H7 (cell line): ENCODE results near the gene NIFK. TPM values are rescaled to one million over a fixed set of nuclear protein-coding genes. Genes with fewer than 3 reads are reported as not detected.
"Not testable (repeated sequence)": the region's sequence is repeated elsewhere in the genome, so short reads cannot be mapped to it uniquely, and the experiment has no call there.

Experiments
- DNase-seq: peaks from one replicate; pipeline ENCODE4 v3.0.0; 2012
- H3K27me3 ChIP-seq: 2 replicates; pipeline ENCODE4 v1.6.0; 2011; ENCODE audit warnings: mild to moderate bottlenecking, low read length; ENCODE audit not compliant: control insufficient read depth, insufficient read depth
- H3K36me3 ChIP-seq: replicated peaks from 2 replicates; pipeline ENCODE4 v1.5.1; 2011; ENCODE audit warnings: low read length; ENCODE audit not compliant: control insufficient read depth, insufficient read depth
- H3K4me3 ChIP-seq: 2 replicates; pipeline ENCODE4 v1.5.1; 2011; ENCODE audit warnings: low read depth, mild to moderate bottlenecking, control low read depth, low read length, moderate library complexity; ENCODE audit not compliant: insufficient read depth
- total RNA-seq: library from RNA; depleted of rRNA; stranded (reverse); fragments of >200 nt; shearing (Covaris generic); gene quantifications from 2 replicates; pipeline ENCODE4 v1.2.3, GENCODE V29; 2014

NIFK gene
- total RNA-seq, 1 experiment from 2014 or later, result 84.7 TPM

- DNase-seq, result no peak
Measured at GRCh38 chr2:121754851-121755236, 18.2 kb upstream of the NIFK start.

DNA sequence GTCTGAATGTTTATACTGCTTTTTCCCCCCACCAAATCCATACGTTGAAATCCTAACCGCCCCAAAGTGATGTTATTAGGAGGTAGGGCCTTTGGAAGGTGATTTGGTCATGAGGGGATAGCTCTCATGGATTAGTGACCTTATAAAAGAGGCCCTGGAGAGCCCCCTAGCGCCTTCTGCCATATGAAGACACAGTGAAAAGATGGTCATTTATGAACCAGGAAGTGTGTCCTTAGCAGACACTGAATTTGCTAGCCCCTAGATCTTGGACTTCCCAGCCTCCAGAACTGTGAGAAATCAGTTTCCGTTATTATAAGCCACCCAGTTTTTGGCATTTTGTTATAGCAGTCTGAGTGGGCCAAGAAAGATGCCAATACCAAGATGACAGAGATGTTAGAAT is 11.5 kb upstream of the NIFK start:
- peak; percentile 47 for DNase-seq
- H3K4me3 ChIP-seq, result no peak overlapping the region
- no peaks in the 10 kb centered on the region for H3K36me3 ChIP-seq
- no peaks in the 10 kb centered on the region for H3K27me3 ChIP-seq

More at GRCh38 chr2:121754851-121755236, 18.2 kb upstream of the NIFK start:
- peaks cover 7% of the 10 kb centered on the region for H3K36me3 ChIP-seq
- peak overlapping the region; percentile 84 for H3K4me3 ChIP-seq
- H3K27me3 ChIP-seq, result no peaks in the 10 kb centered on the region

- no peaks in the 10 kb centered on the region for H3K36me3 ChIP-seq
- H3K4me3 ChIP-seq, result no peak overlapping the region
- DNase-seq, result no peak
- H3K27me3 ChIP-seq, result no peaks in the 10 kb centered on the region
Measured at GRCh38 chr2:121746071-121746578, 9.4 kb upstream of the NIFK start.

GRCh38 chr2:121741450-121741849 is 4.8 kb upstream of the NIFK start:
- no peak for DNase-seq

GRCh38 chr2:121740973-121741372 is 4.3 kb upstream of the NIFK start:
- Histone ChIP-seq H3K36me3 (no peaks in the 10 kb centered on the region), H3K4me3 (no peak overlapping the region), H3K27me3 (no peaks in the 10 kb centered on the region)
- no peak for DNase-seq

More at GRCh38 chr2:121741450-121741849, 4.8 kb upstream of the NIFK start:
- Histone ChIP-seq H3K27me3 (no peaks in the 10 kb centered on the region), H3K4me3 (no peak overlapping the region), H3K36me3 (no peaks in the 10 kb centered on the region)

DNA sequence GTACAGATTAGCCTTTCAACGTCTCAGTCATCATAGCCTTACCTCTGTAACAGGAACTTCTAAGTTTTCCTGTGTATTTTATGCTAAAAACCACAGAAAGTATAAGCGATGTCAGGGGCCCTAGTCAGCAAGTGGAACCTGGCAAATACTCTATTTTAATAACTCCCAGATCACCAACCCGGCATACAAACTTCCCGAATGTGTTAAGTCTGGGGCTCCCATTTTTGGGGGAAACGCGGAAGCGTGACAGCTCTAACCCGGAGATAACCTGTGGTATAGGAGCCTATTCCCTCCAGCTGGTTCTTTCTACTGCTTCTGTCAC is 574 bp downstream of the NIFK start:
- DNase-seq, result no peak
- no peaks in the 10 kb centered on the region for H3K27me3 ChIP-seq
- H3K4me3 ChIP-seq, result peak overlapping the region; percentile 93
- H3K36me3 ChIP-seq, result peaks cover 20% of the 10 kb centered on the region

GRCh38 chr2:121735518-121736074 is 1.1 kb downstream of the NIFK start:
- peaks cover 23% of the 10 kb centered on the region for H3K36me3 ChIP-seq
- H3K4me3 ChIP-seq, result peak overlapping the region; percentile 93
- no peaks in the 10 kb centered on the region for H3K27me3 ChIP-seq
- no peak for DNase-seq

GRCh38 chr2:121734544-121734943 is 2.1 kb downstream of the NIFK start:
- DNase-seq, H3K27me3 ChIP-seq, H3K4me3 ChIP-seq: not testable (repeated sequence)
- H3K36me3 ChIP-seq, result peaks cover 24% of the 10 kb centered on the region

- Histone ChIP-seq H3K36me3 (peaks cover 32% of the 10 kb centered on the region), H3K4me3 (no peak overlapping the region), H3K27me3 (no peaks in the 10 kb centered on the region)
Measured at GRCh38 chr2:121731366-121731765, 5.3 kb downstream of the NIFK start.

GRCh38 chr2:121727950-121728349 is 8.7 kb downstream of the NIFK start:
- no peak for DNase-seq
- Histone ChIP-seq H3K27me3 (no peaks in the 10 kb centered on the region), H3K4me3 (no peak overlapping the region), H3K36me3 (peaks cover 21% of the 10 kb centered on the region)

More at GRCh38 chr2:121731366-121731765, 5.3 kb downstream of the NIFK start:
- DNase-seq, result no peak

DNA sequence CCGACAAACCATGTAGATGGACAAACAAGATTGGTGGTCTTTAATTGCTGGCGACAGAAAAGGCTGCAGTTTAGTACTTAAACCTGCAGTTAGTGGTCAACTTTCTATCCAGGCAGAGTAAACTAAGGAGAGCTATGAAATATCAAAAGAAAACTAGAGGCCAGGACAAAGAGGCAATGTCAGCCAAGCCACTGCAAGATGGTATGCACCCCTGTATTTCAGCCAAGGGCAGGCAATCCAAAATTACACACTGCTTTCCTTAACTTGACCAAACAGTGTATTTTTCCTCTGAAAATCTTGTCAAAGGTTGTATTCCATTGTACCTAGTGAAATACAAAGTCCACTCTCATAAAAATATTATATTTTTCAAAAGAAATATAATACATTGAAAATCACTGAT is 9.3 kb downstream of the NIFK start:
- no peak overlapping the region for H3K4me3 ChIP-seq
- H3K27me3 ChIP-seq, result no peaks in the 10 kb centered on the region
- peaks cover 21% of the 10 kb centered on the region for H3K36me3 ChIP-seq
- no peak for DNase-seq

DNA sequence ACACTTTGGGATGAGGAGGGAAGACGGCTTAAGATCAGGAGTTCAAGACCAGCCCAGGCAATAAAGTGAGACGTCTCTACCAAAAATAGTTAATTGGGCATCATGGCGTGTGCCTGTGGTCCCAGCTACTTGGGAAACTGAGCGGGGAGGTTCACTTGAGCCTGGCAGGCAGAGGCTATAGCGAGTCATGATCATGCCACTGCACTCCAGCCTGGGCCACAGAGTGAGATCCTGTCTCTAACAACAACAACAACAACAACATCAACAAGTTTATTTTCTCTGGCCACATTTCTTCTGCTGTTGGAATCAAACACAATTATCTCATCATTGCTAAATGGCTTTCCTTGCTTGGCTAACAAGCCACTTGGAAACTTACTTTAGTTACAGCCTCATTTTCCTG is 13.4 kb downstream of the NIFK start:
- H3K4me3 ChIP-seq, result no peak overlapping the region
- peaks cover 5% of the 10 kb centered on the region; the same call in 1 of the 2 replicates for H3K36me3 ChIP-seq
- DNase-seq, result no peak
- H3K27me3 ChIP-seq, result no peaks in the 10 kb centered on the region

- no peak for DNase-seq
- Histone ChIP-seq H3K36me3 (peaks cover 2% of the 10 kb centered on the region; the same call in 1 of the 2 replicates), H3K27me3 (no peaks in the 10 kb centered on the region), H3K4me3 (no peak overlapping the region)
Measured at GRCh38 chr2:121722479-121722878, 14.2 kb downstream of the NIFK start.

GRCh38 chr2:121721926-121722325 is 14.7 kb downstream of the NIFK start:
- no peaks in the 10 kb centered on the region for H3K36me3 ChIP-seq
- H3K4me3 ChIP-seq, result no peak overlapping the region
- DNase-seq, result no peak
- no peaks in the 10 kb centered on the region for H3K27me3 ChIP-seq

- Histone ChIP-seq H3K4me3 (no peak overlapping the region), H3K27me3 (no peaks in the 10 kb centered on the region), H3K36me3 (no peaks in the 10 kb centered on the region)
- no peak for DNase-seq
Measured at GRCh38 chr2:121717529-121717928, 19.1 kb downstream of the NIFK start.

GRCh38 chr2:121716126-121716525 is 20.5 kb downstream of the NIFK start:
- H3K4me3 ChIP-seq, result no peak overlapping the region
- H3K36me3 ChIP-seq, result no peaks in the 10 kb centered on the region
- H3K27me3 ChIP-seq, result no peaks in the 10 kb centered on the region
- no peak for DNase-seq
